DOHH2 (cell line): ENCODE results near the gene MEGF8.

ENCODE experiments used
- H3F3A ChIP-seq: fragments of 200-600 bp; sonication (generic), shearing (Covaris generic); 2 replicates; pipeline ENCODE4 v1.6.0; 2016; ENCODE audit warnings: antibody characterized with exemption, mild to moderate bottlenecking; ENCODE audit not compliant: control insufficient read depth, insufficient read depth
- H3K27ac ChIP-seq: fragments of 200-600 bp; sonication (generic); 2 replicates; pipeline ENCODE4 v1.5.1; 2014; ENCODE audit warnings: low read depth, mild to moderate bottlenecking, low read length, moderate library complexity
- H3K27me3 ChIP-seq: fragments of 200-600 bp; sonication (generic); 2 replicates; pipeline ENCODE4 v1.6.1; 2014; ENCODE audit warnings: mild to moderate bottlenecking, low read length, mixed read lengths; ENCODE audit not compliant: control insufficient read depth
- H3K36me3 ChIP-seq: fragments of 200-600 bp; sonication (generic); 2 replicates; pipeline ENCODE4 v1.6.1; 2014; ENCODE audit warnings: mild to moderate bottlenecking, low read length, moderate library complexity, mixed read lengths; ENCODE audit not compliant: control insufficient read depth
- H3K4me1 ChIP-seq: fragments of 200-600 bp; sonication (generic); 2 replicates; pipeline ENCODE4 v1.6.1; 2014; ENCODE audit warnings: mild to moderate bottlenecking, low read length, mixed read lengths; ENCODE audit not compliant: control insufficient read depth
- H3K4me2 ChIP-seq: fragments of 200-600 bp; sonication (generic); 2 replicates; pipeline ENCODE4 v1.6.0; 2014; ENCODE audit warnings: mild to moderate bottlenecking, low read length, moderate library complexity
- H3K4me3 ChIP-seq: fragments of 200-600 bp; sonication (generic); 2 replicates; pipeline ENCODE4 v1.5.1; 2014; ENCODE audit warnings: mild to moderate bottlenecking, low read length, mixed read lengths
- H3K79me2 ChIP-seq: fragments of 200-600 bp; sonication (generic); 2 replicates; pipeline ENCODE4 v1.6.1; 2014; ENCODE audit warnings: mild to moderate bottlenecking, low read length, mixed read lengths; ENCODE audit not compliant: control insufficient read depth
- H3K9me2 ChIP-seq: fragments of 200-600 bp; sonication (generic); replicated peaks from 2 replicates; pipeline ENCODE4 v1.6.1; 2014; ENCODE audit warnings: mild to moderate bottlenecking, low read length, mixed read lengths; ENCODE audit not compliant: control insufficient read depth
- H3K9me3 ChIP-seq: fragments of 200-600 bp; sonication (generic); 2 replicates; pipeline ENCODE4 v1.6.1; 2014; ENCODE audit warnings: antibody characterized with exemption, low read length, mixed read lengths; ENCODE audit not compliant: control insufficient read depth, insufficient read depth
- H4K20me1 ChIP-seq: fragments of 200-600 bp; sonication (generic); 2 replicates; pipeline ENCODE4 v1.6.0; 2014; ENCODE audit warnings: low read depth, mild to moderate bottlenecking, antibody characterized with exemption, low read length, moderate library complexity; ENCODE audit not compliant: control insufficient read depth, insufficient read depth
- EZH2phosphoT487 ChIP-seq: fragments of 200-600 bp; sonication (generic); IDR thresholded peaks from 2 replicates; pipeline ENCODE4 v1.6.1; 2017; ENCODE audit warnings: borderline replicate concordance, mild to moderate bottlenecking, antibody characterized with exemption, low read length, moderate library complexity, mixed read lengths
- TF ChIP-seq, protein P1 (sequence below): fragments of 200-600 bp; sonication (generic); IDR thresholded peaks from one replicate; pipeline ENCODE4 v1.5.1; 2014; ENCODE audit warnings: antibody characterized with exemption, mild to moderate bottlenecking, low read depth, low read length; ENCODE audit not compliant: poor library complexity, severe bottlenecking

The MEGF8 gene

DNA sequence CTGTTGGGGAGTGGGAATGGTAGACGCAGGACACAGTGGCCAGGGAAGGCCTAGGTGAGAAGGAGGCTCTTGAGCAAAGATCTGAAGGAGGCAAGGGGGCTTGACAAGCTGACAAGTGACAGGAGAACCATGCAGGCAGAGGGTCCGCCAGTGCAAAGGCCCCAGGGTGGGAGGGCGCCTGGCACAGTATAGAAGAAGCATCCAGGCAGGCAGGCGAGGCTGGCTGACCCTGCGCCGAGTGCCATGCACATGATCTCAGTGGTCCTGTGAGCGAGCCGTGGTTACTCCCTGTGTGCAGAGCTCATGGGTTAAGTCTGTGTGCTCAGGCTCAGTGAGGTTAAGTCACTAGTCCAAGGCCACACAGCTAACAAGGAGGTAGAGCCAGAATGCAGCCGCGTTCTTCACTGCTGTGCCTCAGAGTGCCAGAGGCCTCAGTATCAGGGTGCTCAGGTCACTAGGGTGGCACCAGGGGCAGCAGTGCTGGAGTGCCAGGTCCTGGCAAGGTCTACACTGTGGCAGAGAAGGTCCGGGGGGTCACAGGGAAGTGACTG, 49.5 kb downstream of the MEGF8 start:
- Histone ChIP-seq H3K4me2 (no peak overlapping the region), H3F3A (no peaks in the 10 kb centered on the region), H3K9me3 (no peaks in the 10 kb centered on the region), H3K79me2 (no peaks in the 10 kb centered on the region), H4K20me1 (no peaks in the 10 kb centered on the region; the same call in 1 of the 2 replicates), H3K9me2 (no peaks in the 10 kb centered on the region), H3K27ac (no peak overlapping the region), H3K36me3 (no peaks in the 10 kb centered on the region), H3K4me1 (no peaks in the 10 kb centered on the region), H3K4me3 (no peak overlapping the region), H3K27me3 (0 out of 2 replicates have a peak, but pooled peaks cover 2% of the 10 kb centered on the region)
- TF ChIP-seq EZH2phosphoT487: no peak
- TF ChIP-seq, protein P1, sequence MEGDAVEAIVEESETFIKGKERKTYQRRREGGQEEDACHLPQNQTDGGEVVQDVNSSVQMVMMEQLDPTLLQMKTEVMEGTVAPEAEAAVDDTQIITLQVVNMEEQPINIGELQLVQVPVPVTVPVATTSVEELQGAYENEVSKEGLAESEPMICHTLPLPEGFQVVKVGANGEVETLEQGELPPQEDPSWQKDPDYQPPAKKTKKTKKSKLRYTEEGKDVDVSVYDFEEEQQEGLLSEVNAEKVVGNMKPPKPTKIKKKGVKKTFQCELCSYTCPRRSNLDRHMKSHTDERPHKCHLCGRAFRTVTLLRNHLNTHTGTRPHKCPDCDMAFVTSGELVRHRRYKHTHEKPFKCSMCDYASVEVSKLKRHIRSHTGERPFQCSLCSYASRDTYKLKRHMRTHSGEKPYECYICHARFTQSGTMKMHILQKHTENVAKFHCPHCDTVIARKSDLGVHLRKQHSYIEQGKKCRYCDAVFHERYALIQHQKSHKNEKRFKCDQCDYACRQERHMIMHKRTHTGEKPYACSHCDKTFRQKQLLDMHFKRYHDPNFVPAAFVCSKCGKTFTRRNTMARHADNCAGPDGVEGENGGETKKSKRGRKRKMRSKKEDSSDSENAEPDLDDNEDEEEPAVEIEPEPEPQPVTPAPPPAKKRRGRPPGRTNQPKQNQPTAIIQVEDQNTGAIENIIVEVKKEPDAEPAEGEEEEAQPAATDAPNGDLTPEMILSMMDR: no peak

DNA sequence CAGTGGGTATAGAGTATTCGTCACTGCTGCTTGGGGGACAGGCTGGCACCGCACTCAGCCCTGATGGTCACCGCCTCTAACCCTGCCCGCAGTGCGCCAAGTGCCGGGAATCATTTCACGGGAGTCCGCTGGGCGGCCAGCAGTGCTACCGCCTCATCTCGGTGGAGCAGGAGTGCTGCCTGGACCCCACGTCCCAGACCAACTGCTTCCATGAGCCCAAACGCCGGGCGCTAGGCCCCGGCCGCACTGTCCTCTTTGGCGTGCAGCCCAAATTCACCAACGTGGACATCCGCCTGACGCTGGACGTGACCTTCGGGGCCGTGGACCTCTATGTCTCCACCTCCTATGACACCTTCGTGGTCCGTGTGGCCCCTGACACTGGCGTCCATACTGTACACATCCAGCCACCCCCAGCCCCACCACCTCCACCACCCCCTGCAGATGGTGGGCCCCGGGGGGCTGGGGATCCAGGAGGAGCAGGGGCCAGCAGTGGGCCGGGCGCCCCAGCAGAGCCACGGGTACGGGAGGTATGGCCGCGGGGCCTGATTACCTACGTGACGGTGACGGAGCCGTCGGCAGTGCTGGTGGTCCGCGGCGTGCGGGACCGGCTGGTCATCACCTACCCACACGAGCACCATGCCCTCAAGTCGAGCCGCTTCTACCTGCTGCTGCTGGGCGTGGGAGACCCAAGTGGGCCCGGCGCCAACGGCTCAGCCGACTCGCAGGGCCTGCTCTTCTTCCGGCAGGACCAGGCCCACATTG, 50.2 kb downstream of the MEGF8 start:
- no peaks in the 10 kb centered on the region for H3K36me3 ChIP-seq
- no peaks in the 10 kb centered on the region for H3F3A ChIP-seq
- H3K4me3 ChIP-seq: no peak overlapping the region
- no peak overlapping the region for H3K27ac ChIP-seq
- H3K79me2 ChIP-seq: no peaks in the 10 kb centered on the region
- no peak overlapping the region for H3K4me2 ChIP-seq
- peaks cover 9% of the 10 kb centered on the region for H3K27me3 ChIP-seq
- no peak for TF ChIP-seq EZH2phosphoT487
- TF ChIP-seq, protein P1: no peak
- no peaks in the 10 kb centered on the region for H3K9me2 ChIP-seq
- no peaks in the 10 kb centered on the region for H4K20me1 ChIP-seq
- no peaks in the 10 kb centered on the region for H3K9me3 ChIP-seq
- H3K4me1 ChIP-seq: no peaks in the 10 kb centered on the region

DNA sequence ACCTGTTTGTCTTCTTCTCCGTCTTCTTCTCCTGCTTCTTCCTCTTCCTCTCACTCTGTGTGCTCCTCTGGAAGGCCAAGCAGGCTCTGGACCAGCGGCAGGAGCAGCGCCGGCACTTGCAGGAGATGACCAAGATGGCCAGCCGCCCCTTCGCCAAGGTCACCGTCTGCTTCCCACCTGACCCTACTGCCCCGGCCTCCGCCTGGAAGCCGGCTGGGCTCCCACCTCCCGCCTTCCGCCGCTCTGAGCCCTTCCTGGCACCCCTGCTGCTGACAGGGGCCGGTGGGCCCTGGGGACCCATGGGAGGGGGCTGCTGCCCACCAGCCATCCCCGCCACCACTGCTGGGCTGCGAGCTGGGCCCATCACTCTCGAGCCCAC, 50.7 kb downstream of the MEGF8 start:
- H4K20me1 ChIP-seq: no peaks in the 10 kb centered on the region
- H3K36me3 ChIP-seq: no peaks in the 10 kb centered on the region
- H3F3A ChIP-seq: no peaks in the 10 kb centered on the region
- no peak overlapping the region for H3K4me3 ChIP-seq
- H3K4me2 ChIP-seq: no peak overlapping the region
- TF ChIP-seq, protein P1: no peak
- no peak for TF ChIP-seq EZH2phosphoT487
- H3K9me2 ChIP-seq: no peaks in the 10 kb centered on the region
- no peaks in the 10 kb centered on the region for H3K79me2 ChIP-seq
- H3K4me1 ChIP-seq: no peaks in the 10 kb centered on the region
- H3K9me3 ChIP-seq: no peaks in the 10 kb centered on the region
- H3K27me3 ChIP-seq: peaks cover 12% of the 10 kb centered on the region
- H3K27ac ChIP-seq: no peak overlapping the region
